ENCODE data around the gene SERINC2.

- TF ChIP-seq SP1 (IDR thresholded peaks at IDR 0.05) (no peak), HDGF (IDR thresholded peaks at IDR 0.05; ENCODE audit: borderline replicate concordance) (no peak), TARDBP (IDR thresholded peaks at IDR 0.05) (no peak), FOXM1 (IDR thresholded peaks at IDR 0.05; ENCODE audit: borderline replicate concordance) (no peak), BHLHE40 (IDR thresholded peaks at IDR 0.05; ENCODE audit: borderline replicate concordance) (no peak), FOXA1 (IDR thresholded peaks at IDR 0.05) (no peak), LEF1 (IDR thresholded peaks at IDR 0.05; ENCODE audit: borderline replicate concordance) (no peak), FOXK2 (IDR thresholded peaks at IDR 0.05) (no peak)
- TF ChIP-seq, protein P1, sequence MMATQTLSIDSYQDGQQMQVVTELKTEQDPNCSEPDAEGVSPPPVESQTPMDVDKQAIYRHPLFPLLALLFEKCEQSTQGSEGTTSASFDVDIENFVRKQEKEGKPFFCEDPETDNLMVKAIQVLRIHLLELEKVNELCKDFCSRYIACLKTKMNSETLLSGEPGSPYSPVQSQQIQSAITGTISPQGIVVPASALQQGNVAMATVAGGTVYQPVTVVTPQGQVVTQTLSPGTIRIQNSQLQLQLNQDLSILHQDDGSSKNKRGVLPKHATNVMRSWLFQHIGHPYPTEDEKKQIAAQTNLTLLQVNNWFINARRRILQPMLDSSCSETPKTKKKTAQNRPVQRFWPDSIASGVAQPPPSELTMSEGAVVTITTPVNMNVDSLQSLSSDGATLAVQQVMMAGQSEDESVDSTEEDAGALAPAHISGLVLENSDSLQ (IDR thresholded peaks at IDR 0.05) = no peak
These were observed 36.5 kb upstream of the SERINC2 start for GRCh38 chr1:31376375-31377134.
